GM19455 (cell line): Measurements from ENCODE around the gene MAP3K7.
A peak's percentile ranks its signal among the peaks of the same experiment; 100 is the strongest.
"Not testable (repeated sequence)": the region's sequence is repeated elsewhere in the genome, so short reads cannot be mapped to it uniquely, and the experiment has no call there.

Experiments used
- ATAC-seq: cut with Tn5 transposase; IDR thresholded peaks from one replicate; pipeline ENCODE4 v1.9.1; 2021; ENCODE audit not compliant: unreplicated experiment

MAP3K7 gene

GRCh38 chr6:90578894-90579549, 7.8 kb downstream of the MAP3K7 start:
- no peak for ATAC-seq

- ATAC-seq, result no peak
These were observed 11.6 kb downstream of the MAP3K7 start for GRCh38 chr6:90575267-90575666.

- ATAC-seq, result no peak
These were observed 12.3 kb downstream of the MAP3K7 start for GRCh38 chr6:90574610-90575009.

GRCh38 chr6:90573624-90574023, 13.2 kb downstream of the MAP3K7 start:
- ATAC-seq, result no peak

- ATAC-seq, result no peak
These were observed 14.0 kb downstream of the MAP3K7 start for GRCh38 chr6:90572856-90573255.

- ATAC-seq, result no peak
These were observed 17.6 kb downstream of the MAP3K7 start for GRCh38 chr6:90569223-90569622.

- ATAC-seq, result not testable (repeated sequence)
These were observed 19.2 kb downstream of the MAP3K7 start for GRCh38 chr6:90567682-90568081.

- not testable (repeated sequence) for ATAC-seq
These were observed 24.5 kb downstream of the MAP3K7 start for GRCh38 chr6:90562341-90562740.

GRCh38 chr6:90559931-90560330, 26.9 kb downstream of the MAP3K7 start:
- ATAC-seq, result no peak

GRCh38 chr6:90557006-90557405, 29.9 kb downstream of the MAP3K7 start:
- no peak for ATAC-seq

GRCh38 chr6:90547991-90548390, 38.9 kb downstream of the MAP3K7 start:
- ATAC-seq, result no peak

GRCh38 chr6:90547079-90547478, 39.8 kb downstream of the MAP3K7 start:
- no peak for ATAC-seq

- ATAC-seq, result no peak
These were observed 41.4 kb downstream of the MAP3K7 start for GRCh38 chr6:90545448-90545847.

GRCh38 chr6:90544741-90545140, 42.1 kb downstream of the MAP3K7 start:
- no peak for ATAC-seq

- no peak for ATAC-seq
These were observed 42.8 kb downstream of the MAP3K7 start for GRCh38 chr6:90544081-90544480.

GRCh38 chr6:90541221-90541620, 45.7 kb downstream of the MAP3K7 start:
- ATAC-seq, result no peak

GRCh38 chr6:90538278-90539046, 48.4 kb downstream of the MAP3K7 start:
- no peak for ATAC-seq

- peak; percentile 59 for ATAC-seq
These were observed 49.1 kb downstream of the MAP3K7 start for GRCh38 chr6:90537723-90538258.

GRCh38 chr6:90537027-90537426, 49.8 kb downstream of the MAP3K7 start:
- no peak for ATAC-seq

GRCh38 chr6:90536520-90536919, 50.4 kb downstream of the MAP3K7 start:
- no peak for ATAC-seq

GRCh38 chr6:90534337-90535025, 52.4 kb downstream of the MAP3K7 start:
- ATAC-seq, result no peak
